Midbrain (tissue), 1 donor: ENCODE results near the gene ZBTB12.

ENCODE experiments used
- DNase-seq: peaks from one replicate; lab custom pipeline; 2025; lab: John Stamatoyannopoulos, UW

ZBTB12 gene

GRCh38 chr6:31896856-31897611, 4.9 kb downstream of the ZBTB12 start:
- DNase-seq: no peak

DNA sequence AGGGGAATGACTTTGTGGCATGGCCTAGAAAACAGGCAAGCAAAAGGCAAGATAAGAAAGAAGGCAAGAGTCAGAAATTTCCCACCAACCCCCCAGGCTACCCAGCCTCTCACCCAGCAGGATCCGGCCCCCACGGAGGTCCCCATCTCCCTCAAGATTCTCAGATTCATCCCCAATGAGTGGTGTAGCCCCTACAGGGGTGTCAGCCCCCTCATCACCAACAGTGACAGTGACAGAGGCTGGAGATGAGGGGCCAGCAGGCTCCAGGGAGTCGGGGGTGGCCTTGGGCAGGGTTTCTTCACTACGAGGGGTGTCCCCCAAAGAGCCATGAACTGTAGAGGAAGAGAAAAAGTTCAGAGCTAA, 5.4 kb downstream of the ZBTB12 start:
- DNase-seq: no peak

GRCh38 chr6:31892821-31893220, 9.1 kb downstream of the ZBTB12 start:
- no peak for DNase-seq

- DNase-seq: no peak
Measured at GRCh38 chr6:31889331-31889972, 12.4 kb downstream of the ZBTB12 start.

DNA sequence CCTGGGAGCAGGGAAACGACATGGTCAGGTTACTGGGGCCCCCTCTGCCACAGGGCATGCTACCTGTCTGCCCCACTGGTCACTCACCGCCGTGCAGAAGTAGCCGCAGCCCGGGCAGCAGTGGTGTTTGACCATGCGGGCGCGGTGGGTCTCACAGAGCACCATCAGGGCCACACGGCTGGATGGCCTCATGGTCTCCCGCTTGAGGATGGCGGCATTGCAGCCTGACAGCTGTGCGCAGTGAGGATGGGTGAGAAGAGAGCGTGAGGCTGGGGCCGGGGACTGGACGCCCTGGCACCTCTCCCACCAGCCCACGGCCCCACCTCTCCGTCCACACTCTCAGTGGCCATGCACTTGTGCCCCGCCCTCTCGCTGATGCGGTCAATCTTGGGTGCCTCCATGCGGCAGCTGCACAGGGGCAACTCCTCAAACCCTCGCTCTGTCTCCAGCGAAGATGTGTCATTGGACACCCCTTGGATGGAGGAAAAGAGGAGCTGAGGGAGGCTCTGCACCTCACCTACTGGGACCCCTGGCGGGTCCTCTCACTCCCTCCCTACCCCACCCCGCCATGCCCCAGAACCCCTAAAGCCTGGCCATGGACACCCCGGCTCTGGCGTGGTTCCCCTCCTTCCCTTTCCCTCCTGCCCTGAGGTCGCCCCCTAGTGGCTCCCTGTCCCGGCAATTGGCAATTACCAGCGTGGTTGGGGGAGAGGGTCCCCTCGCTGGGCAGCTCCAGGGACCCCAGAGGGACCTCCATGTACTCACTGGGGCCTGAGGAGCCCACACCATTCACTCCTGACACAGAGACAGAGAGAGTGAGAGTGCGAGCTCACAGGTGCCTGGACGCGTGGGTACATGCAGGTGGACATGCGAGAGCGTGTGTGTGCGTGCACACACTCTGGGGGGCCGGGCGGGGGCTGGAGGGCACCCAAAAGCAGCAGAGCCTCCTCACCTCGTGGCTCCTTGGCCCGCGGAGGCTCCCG, 13.3 kb downstream of the ZBTB12 start:
- no peak for DNase-seq

GRCh38 chr6:31887173-31888007, 14.5 kb downstream of the ZBTB12 start:
- no peak for DNase-seq

DNA sequence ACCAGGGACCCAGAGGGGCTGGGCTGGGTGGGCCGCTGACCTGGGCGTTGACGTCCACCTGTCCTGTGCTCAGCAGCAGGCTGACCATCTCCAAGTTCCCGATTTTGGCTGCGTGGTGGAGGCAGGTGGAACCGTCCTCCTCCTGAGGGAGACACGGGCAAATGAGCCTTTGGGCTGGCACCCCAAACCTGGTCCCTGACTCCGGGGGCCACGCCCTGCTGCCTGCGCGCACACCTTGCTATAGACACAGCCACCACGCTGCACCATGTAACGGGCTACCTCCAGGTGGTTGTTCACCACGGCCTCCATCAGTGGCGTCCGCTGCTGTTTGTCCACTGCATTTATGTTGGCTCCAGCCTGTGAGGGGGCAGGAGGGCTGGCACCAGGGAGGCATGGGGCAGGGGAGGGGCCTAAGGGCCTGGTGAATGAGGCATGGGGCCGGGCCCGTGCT, 15.3 kb downstream of the ZBTB12 start:
- no peak for DNase-seq

GRCh38 chr6:31884528-31885035, 17.3 kb downstream of the ZBTB12 start:
- DNase-seq: no peak

DNA sequence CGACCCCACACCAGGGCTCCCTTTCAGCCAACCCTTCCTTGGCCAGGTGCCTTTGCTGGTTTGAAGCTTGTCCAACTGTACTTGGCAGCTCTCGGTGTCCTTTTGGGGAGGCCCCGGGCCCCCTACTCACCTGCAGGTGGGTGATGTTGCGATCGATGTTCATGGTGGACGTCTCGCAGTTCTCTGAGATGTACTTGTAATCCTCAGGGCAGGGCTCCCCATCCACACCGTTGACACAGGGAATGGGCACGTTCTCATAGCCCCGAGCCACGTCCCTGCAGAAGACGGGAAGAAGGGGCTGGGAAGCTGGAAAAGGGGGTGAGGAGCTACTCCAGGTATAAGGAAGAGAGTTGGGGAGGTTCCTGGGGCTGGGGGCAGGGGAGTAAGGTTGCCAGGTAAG, 18.2 kb downstream of the ZBTB12 start:
- DNase-seq: no peak

GRCh38 chr6:31882344-31882743, 19.5 kb downstream of the ZBTB12 start:
- DNase-seq: no peak

DNA sequence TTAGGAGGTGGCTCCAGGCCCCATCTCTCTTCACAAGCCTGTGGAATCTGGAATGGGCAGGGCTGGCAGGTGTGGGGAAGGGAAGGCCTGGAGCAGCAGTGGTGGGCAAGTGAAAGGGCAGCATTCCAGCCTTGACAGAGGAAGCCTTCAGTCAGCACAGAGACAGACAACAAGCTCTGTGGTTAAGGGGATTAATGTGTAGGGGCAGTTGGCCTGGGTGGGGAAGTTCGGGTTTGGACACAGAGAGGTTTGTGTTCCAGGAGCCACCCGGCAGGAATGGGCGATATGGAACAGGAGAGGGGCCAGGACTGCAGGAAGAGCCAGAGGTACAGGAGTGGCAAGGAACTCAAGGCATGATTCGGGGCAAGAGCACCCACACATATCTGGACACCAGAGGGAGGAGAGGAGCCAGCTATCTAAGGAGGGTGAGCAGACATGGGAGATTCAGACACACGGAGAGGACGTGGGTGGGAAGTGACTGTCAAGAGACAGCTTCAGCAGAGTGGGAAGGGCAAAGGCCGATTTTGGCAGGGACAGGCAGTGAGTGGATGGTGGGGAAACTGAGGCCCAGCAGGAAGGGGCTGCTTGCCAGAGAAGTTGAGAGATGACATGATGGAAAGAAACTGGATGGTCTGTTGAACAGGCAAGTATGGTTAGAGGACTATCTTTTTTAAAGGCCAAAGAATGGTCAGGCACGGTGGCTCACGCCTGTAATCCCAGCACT, 20.6 kb downstream of the ZBTB12 start:
- DNase-seq: no peak

DNA sequence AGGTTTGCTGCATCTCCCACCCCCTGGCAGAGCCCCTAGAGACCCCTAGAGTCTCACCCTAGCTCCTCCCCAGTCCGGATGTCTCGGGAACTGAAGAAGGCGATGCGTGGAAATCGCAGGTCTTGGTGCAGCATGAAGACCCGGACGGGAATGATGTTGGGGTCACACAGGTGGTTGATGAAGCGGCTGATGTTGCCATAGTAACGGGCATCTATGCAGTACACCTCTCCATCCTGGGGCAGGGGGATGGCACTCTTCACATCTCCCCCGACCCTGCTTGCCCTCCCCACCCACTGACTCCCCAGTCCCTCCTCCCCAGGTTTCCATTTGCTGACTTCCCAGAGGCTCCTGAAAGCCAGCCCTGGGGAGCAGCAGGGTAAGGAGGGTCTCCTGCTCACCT, 21.3 kb downstream of the ZBTB12 start:
- DNase-seq: no peak

GRCh38 chr6:31879901-31880300, 22.0 kb downstream of the ZBTB12 start:
- no peak for DNase-seq

DNA sequence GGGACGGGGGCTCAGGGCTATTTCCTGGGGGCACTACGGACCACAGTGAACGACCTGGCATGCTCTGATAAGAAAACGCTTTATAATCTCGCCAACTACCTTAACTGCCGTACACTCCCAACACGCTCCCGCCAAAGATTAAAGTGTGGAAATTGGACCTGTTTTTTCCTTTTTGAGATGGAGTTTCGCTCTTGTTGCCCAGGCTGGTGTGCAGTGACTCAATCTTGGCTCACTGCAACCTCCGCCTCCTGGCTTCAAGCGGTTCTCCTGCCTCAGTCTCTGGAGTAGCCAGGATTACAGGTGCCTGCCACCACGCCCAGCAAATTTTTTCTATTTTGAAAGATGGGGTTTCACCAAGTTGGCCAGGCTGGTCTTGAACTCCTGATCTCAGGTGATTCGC, 22.7 kb downstream of the ZBTB12 start:
- DNase-seq: no peak

- no peak for DNase-seq
Measured at GRCh38 chr6:31878726-31879125, 23.2 kb downstream of the ZBTB12 start, which contains the start of gene SLC44A4. Gene SLC44A4 (minus strand): TSS chr6:31878997. CDS start chr6:31878980, 17 bp downstream.

DNA sequence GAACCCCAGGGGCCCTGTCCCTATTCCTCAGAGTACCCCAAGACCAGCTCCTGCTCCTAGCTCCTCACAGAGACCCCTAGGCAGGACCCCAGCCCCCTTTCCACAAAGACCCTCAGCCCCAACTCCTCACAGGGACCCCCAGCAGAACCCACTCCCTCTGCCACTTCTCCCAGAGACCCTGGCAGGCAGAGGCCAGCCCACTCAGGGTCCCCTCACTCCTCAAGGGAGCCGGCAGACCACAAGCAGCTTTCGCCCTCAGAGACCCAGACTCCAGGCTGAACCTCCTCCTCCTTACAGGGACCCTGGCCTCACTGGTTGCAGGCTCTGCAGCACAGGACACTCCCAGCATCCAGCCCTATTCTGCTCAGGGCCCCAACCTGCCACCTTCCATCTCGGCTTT, 23.7 kb downstream of the ZBTB12 start:
- DNase-seq: no peak

- no peak for DNase-seq
Measured at GRCh38 chr6:31877651-31878161, 24.2 kb downstream of the ZBTB12 start.

DNA sequence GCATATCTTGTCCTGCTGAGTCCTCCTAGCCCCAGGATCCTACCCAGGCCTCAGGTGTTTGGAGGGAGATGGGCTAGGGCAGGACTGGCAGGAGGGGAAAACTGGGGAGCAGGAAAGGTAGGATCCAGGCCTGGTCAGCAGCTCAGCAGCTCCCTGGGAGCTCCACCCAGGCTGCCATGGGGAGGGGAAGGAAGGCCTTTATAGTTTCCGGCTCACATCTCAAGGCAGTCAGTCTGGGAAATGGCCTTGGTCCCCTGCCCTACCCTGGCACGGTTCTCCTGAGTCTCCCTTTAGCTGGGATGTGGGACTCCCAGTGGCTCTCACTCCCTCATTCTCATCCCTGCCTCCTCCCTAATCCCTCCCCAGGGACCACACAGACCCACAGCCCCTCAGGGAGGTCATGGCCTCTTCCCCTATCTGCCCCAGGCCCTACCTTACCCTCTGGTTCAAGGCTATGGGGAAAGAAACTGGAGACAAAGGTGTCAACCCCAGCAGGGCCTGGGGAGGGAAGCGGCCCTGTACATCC, 24.7 kb downstream of the ZBTB12 start:
- DNase-seq: no peak

DNA sequence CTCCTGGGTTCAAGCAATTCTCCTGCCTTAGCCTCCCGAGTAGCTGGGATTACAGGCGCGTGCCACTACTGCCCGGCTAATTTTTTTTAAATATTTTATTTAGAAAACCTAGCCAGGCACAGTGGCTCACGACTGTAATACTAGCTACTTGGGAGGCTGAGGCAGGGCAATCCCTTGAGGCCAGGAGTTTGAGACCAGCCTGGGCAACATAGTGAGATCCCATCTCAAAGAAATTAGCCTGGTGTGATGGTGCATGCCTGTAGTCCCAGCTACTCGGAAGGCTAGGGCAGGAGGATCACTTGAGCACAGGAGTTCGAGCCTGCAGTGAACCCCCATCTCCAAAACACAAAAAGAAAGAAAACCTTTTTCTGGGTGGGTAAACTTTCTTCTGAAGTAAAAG, 25.5 kb downstream of the ZBTB12 start:
- DNase-seq: no peak

GRCh38 chr6:31875877-31876276, 26.0 kb downstream of the ZBTB12 start:
- DNase-seq: no peak
